ENCODE results near the gene ACTRT2. TPM values are rescaled to one million over a fixed set of nuclear protein-coding genes. Genes with fewer than 3 reads are reported as not detected.

Gene ACTRT2
- total and polyA plus RNA-seq, 2 experiments from 2014 or later: not detected

DNA sequence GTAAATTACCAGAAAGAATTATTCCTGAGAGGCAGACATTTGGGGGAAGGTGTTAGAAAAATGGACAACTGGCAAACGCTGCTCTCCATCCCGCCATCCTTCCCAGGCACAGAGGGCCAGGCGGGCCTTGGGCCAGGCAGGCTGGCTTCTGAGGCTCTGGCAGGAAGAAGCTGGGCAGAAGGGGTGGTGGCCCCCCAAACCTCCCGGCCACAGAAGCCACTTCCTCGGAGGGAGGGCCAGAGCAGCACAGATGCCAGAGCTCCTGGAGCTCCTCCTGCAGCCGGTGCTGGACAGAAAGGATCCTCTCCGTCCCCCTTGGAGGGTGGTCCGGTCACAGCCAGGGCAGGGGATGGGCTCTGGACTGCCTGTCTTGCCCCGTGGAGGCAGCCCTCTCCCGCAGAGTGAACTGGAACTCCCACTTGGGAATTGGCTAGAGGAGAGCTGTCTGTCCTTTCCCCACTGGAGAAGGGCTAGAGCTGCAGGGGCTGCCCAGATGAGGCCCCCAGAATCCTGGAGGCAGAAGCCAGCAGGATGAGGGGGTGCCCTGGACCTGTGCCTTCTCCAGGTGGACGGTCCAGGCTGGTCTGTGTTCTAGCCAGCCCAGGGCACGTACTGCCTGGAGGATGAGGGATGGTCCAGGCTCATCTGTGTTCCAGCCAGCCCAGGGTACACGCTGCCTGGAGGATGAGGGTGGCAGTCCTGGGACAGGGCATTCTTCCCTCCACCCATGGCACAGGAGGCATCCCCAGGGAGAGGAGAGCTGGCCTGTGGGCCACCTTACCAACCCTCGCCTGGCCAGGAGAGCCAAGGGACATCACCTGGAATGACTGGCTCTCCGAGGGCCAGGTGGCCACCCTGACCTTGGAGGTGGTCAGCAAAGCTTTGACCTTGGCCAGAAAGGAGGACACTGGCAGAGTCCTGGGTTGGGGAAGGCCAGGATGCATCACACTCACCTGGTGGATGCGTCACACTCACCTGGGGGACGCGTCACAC lies 47.4 kb upstream of the ACTRT2 start:
- TF ChIP-seq EZH2phosphoT487 (IDR thresholded peaks at IDR 0.05; ENCODE audit: low read depth, severe bottlenecking, unreplicated experiment): no peak
- no peak for TF ChIP-seq EZH2 (IDR thresholded peaks at IDR 0.05; ENCODE audit: borderline replicate concordance)
- TF ChIP-seq, protein P1, sequence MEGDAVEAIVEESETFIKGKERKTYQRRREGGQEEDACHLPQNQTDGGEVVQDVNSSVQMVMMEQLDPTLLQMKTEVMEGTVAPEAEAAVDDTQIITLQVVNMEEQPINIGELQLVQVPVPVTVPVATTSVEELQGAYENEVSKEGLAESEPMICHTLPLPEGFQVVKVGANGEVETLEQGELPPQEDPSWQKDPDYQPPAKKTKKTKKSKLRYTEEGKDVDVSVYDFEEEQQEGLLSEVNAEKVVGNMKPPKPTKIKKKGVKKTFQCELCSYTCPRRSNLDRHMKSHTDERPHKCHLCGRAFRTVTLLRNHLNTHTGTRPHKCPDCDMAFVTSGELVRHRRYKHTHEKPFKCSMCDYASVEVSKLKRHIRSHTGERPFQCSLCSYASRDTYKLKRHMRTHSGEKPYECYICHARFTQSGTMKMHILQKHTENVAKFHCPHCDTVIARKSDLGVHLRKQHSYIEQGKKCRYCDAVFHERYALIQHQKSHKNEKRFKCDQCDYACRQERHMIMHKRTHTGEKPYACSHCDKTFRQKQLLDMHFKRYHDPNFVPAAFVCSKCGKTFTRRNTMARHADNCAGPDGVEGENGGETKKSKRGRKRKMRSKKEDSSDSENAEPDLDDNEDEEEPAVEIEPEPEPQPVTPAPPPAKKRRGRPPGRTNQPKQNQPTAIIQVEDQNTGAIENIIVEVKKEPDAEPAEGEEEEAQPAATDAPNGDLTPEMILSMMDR (IDR thresholded peaks at IDR 0.05; ENCODE audit: poor library complexity): no peak
- Histone ChIP-seq H3K36me3 (replicated peaks; ENCODE audit: insufficient read depth, low read depth) (no peaks in the 10 kb centered on the region), H4K20me1 (ENCODE audit: insufficient read depth, poor library complexity, severe bottlenecking) (no peaks in the 10 kb centered on the region), H3K27me3 (no peaks in the 10 kb centered on the region), H2AFZ (no peak overlapping the region), H3K4me1 (ENCODE audit: insufficient read depth) (no peaks in the 10 kb centered on the region), H3K9me3 (ENCODE audit: low read depth) (no peaks in the 10 kb centered on the region), H3K9me2 (replicated peaks; ENCODE audit: insufficient read depth) (no peaks in the 10 kb centered on the region), H3K79me2 (no peaks in the 10 kb centered on the region), H3K4me3 (no peak overlapping the region), H3K4me2 (no peak overlapping the region), H3K27ac (no peak overlapping the region)
- WGBS (ENCODE audit: low lambda C conversion rate, missing lambda C conversion rate): 63% methylated on average over 15 of the region's 18 CpGs
- DNase-seq (ENCODE audit: low spot score): no peak

DNA sequence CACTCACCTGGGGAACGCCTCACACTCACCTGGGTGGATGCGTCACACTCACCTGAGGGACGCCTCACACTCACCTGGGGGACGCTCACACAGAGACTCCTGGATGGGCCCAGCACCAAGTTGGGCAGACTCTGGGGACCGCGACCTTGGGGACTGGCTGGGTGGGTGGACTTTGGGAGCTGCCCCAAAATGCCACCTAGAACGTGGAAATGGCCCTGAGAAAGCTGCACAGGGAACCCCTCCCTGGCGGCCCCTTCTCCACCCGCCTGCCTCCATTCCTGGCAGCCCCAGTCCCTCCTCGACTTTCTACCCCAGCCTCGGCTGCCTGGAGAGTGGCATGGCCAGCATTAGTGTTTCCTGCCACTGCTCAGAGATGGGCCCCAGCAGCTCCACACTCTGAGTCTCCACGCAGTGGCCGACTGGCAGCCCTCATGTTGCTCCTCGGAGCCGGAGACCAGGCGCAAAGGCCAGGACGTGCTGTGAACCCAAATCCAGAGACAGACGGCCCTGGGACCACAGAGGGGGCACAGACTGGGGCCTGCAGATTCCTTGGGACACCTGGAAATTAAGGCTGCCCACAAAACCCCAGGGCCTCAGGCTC lies 46.5 kb upstream of the ACTRT2 start:
- no peak for DNase-seq (ENCODE audit: low spot score)
- H4K20me1 ChIP-seq (ENCODE audit: insufficient read depth, poor library complexity, severe bottlenecking): no peaks in the 10 kb centered on the region
- H3K79me2 ChIP-seq: no peaks in the 10 kb centered on the region
- no peak overlapping the region for H2AFZ ChIP-seq
- no peaks in the 10 kb centered on the region for H3K9me3 ChIP-seq (ENCODE audit: low read depth)
- no peak for TF ChIP-seq EZH2phosphoT487 (IDR thresholded peaks at IDR 0.05; ENCODE audit: low read depth, severe bottlenecking, unreplicated experiment)
- TF ChIP-seq, protein P1 (IDR thresholded peaks at IDR 0.05; ENCODE audit: poor library complexity): no peak
- WGBS (ENCODE audit: low lambda C conversion rate, missing lambda C conversion rate): 77% methylated on average over 18 of the region's 18 CpGs
- H3K27ac ChIP-seq: no peak overlapping the region
- H3K4me2 ChIP-seq: no peak overlapping the region
- no peaks in the 10 kb centered on the region for H3K9me2 ChIP-seq (replicated peaks; ENCODE audit: insufficient read depth)
- H3K27me3 ChIP-seq: no peaks in the 10 kb centered on the region
- no peaks in the 10 kb centered on the region for H3K4me1 ChIP-seq (ENCODE audit: insufficient read depth)
- no peak overlapping the region for H3K4me3 ChIP-seq
- H3K36me3 ChIP-seq (replicated peaks; ENCODE audit: insufficient read depth, low read depth): no peaks in the 10 kb centered on the region

DNA sequence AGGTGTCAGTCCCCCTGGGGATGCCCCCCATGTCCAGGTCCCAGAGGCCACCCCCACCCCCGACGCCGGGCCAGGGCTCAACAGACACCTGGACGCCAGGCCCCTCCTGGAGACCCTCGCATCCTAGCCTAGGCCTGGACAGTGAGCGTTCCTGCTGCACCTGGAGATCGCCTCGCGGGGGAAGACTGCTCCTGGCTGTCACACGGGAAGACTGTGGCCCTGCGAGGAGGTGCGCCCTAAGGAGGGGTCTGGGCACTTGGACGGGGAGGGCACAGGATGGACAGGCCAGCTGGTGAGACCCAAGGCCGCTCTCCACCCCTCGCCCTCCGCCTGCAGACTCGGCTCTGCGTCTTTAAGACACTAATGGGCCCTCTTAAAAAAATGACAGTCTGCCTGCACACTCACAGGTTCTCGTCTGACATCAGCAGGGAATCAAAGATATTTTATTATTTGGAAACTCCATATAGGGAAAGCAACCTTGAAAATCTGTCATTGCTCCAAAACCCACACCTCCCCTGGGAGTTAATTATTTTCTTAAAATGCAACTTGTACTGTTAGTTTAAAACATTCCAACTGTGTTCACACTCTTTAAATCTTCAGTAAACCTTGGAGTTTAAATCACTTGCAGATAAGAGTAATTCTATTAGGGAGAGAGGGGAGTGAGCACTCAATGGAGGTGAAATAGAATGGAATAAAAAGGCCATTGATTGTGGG lies 45.6 kb upstream of the ACTRT2 start:
- 85% methylated on average over 19 of the region's 19 CpGs for WGBS (ENCODE audit: low lambda C conversion rate, missing lambda C conversion rate)
- Histone ChIP-seq H3K4me3 (no peak overlapping the region), H3K4me2 (no peak overlapping the region), H3K79me2 (no peaks in the 10 kb centered on the region), H4K20me1 (ENCODE audit: insufficient read depth, poor library complexity, severe bottlenecking) (no peaks in the 10 kb centered on the region), H3K27ac (no peak overlapping the region), H3K36me3 (replicated peaks; ENCODE audit: insufficient read depth, low read depth) (no peaks in the 10 kb centered on the region), H3K9me3 (ENCODE audit: low read depth) (no peaks in the 10 kb centered on the region), H2AFZ (no peak overlapping the region), H3K4me1 (ENCODE audit: insufficient read depth) (no peaks in the 10 kb centered on the region), H3K27me3 (no peaks in the 10 kb centered on the region), H3K9me2 (replicated peaks; ENCODE audit: insufficient read depth) (no peaks in the 10 kb centered on the region)
- TF ChIP-seq, protein P1 (IDR thresholded peaks at IDR 0.05; ENCODE audit: poor library complexity): no peak
- TF ChIP-seq EZH2 (IDR thresholded peaks at IDR 0.05; ENCODE audit: borderline replicate concordance) (no peak), EZH2phosphoT487 (IDR thresholded peaks at IDR 0.05; ENCODE audit: low read depth, severe bottlenecking, unreplicated experiment) (no peak)
- DNase-seq (ENCODE audit: low spot score): no peak

Measured in hepatocyte (in vitro differentiated cells).